ENCODE measurements around the gene LIX1L. TPM values are rescaled to one million over a fixed set of nuclear protein-coding genes. Genes with fewer than 3 reads are reported as not detected.

The LIX1L gene
- 21.1 and 26.0 TPM in 2 replicates for total RNA-seq

- peak; percentile 85 to 97 for DNase-seq (ENCODE audit: low read depth in 2 of 2)
Observed at GRCh38 chr1:145957443-145958319, at the start of gene LIX1L. Gene LIX1L (minus strand): TSS chr1:145958017. CDS start chr1:145957927, 90 bp downstream.

DNA sequence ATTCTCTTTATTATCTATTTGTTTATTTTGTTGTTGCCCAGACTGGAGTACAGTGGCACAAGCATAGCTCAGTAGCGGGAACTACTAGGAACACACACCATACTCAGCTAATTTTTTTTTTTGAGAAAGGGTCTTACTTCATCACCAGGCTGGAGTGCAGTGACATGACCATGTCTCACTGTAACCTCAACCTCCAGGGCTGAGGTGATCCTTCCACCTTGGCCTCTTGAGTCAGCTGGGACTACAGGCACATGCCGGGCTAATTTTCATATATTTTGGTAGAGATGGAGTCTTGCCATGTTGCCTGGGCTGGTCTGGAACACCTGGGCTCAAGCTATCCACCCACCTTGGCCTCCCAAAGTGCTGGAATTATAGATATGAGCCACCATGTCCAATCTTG is 43.9 kb upstream of the LIX1L start:
- no peak for DNase-seq (ENCODE audit: low read depth in 2 of 2)

GRCh38 chr1:145999321-146000024 is 41.7 kb upstream of the LIX1L start:
- peak in 1 of 2 donors; percentile 22 for DNase-seq (ENCODE audit: low read depth in 2 of 2)

DNA sequence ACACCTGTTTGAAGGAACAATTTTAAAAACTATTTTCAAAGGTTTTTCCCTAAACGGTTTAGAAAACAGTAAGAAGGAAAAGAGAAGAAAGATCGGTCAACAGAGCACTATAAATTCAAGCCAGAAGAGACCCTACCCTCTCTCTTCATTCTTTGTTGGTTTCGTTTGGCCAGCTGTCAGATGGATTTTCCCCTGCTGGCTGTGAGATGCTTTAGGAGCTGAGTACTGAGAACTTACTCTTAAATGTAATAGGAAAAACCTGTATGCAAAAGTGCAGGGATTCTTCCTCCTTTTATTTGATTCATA is 39.9 kb upstream of the LIX1L start:
- peak in 1 of 2 donors; percentile 18 for DNase-seq (ENCODE audit: low read depth in 2 of 2)

DNA sequence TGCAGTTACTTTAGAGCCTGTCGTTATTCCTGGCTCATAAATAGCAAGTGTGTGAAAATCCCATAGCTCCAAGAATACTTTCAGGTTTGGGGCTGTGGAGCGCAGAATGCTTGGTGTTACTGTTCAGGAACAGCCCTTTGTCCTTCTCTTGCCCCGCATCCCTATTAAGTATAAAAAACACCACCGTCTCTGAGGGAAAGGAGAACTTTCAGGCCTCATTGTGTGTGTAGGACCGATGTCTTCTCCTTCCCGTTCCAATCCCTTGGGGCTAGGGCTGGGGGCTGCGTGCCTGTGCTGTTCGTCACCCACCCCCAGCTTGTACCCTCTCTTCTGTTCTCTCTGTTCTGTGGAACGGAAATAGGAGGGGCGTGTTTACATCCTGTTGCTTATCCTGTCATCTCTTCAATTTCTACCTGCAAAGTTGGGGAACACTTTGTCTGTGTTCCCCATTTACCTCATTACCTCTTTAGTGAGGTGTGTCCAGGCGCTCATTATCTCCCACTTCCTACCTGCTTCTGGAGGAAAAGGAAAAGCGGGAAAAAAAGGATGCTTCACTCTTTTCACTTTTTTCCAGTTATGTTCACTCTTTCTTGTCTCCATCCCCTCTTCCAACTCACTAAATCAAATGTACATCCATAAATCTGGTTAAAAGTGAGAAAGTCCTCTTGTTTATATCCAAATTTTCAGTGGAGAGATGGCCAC is 39.4 kb upstream of the LIX1L start:
- DNase-seq (ENCODE audit: low read depth in 2 of 2): peak in 1 of 2 donors; percentile 29

GRCh38 chr1:145996433-145997015 is 38.7 kb upstream of the LIX1L start, which contains the start of gene TXNIP:
Gene TXNIP (minus strand): TSS chr1:145996579. CDS start chr1:145996266, 313 bp downstream.
- DNase-seq (ENCODE audit: low read depth in 2 of 2): peak; percentile 92 to 98

DNA sequence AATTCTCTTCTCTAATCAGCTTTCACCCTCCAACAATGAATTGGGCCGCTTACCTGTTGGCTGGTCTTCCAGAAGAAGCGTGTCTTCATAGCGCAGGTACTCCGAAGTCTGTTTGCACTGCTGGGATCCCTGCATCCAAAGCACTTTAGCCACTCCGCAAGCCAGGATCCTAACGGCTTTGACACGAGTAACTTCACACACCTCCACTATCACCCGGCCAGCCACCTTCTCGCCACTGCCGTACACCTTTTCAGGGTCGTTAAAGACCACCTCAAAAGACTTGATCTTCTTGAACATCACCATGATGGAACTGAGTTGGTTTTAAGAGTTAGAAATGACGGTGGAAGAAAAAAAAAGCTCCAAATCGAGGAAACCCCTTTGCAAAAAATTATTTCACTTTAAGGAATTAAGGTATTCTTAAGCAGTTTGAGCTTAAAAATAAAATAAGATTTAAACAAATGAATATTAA is 38.2 kb upstream of the LIX1L start:
- DNase-seq (ENCODE audit: low read depth in 2 of 2): no peak

GRCh38 chr1:145995148-145995881 is 37.5 kb upstream of the LIX1L start:
- DNase-seq (ENCODE audit: low read depth in 2 of 2): no peak

DNA sequence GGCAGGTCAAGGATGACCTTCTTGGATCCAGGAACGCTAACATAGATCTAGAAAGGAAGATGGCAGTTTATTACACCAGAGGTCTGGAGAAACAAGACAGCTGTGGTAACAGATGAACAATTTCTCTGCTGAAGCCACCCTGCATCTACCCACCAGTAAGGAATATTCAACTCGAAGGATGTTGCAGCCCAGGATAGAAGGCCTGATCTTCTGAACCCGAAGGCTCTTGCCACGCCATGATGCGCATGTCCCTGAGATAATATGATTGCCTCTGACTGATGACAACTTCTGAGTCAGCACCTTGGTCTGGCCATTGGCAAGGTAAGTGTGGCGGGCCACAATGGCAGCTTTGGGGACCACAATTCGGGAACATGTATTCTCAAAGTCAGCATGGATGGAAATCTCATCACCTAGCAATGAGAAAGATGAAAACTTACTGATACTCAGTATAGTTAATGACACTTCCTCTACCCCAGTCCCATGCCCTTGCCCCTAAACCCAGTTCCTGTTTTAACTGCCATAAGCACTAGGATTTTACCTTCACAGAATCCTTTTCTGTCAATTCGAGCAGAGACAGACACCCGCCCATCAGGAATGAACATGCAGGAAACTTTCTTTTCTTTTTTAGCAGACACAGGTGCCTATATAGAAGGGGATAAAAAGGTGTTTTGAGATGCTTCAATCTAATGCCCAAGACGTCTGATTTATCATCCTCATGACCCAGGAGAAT is 36.7 kb upstream of the LIX1L start:
- no peak for DNase-seq (ENCODE audit: low read depth in 2 of 2)

DNA sequence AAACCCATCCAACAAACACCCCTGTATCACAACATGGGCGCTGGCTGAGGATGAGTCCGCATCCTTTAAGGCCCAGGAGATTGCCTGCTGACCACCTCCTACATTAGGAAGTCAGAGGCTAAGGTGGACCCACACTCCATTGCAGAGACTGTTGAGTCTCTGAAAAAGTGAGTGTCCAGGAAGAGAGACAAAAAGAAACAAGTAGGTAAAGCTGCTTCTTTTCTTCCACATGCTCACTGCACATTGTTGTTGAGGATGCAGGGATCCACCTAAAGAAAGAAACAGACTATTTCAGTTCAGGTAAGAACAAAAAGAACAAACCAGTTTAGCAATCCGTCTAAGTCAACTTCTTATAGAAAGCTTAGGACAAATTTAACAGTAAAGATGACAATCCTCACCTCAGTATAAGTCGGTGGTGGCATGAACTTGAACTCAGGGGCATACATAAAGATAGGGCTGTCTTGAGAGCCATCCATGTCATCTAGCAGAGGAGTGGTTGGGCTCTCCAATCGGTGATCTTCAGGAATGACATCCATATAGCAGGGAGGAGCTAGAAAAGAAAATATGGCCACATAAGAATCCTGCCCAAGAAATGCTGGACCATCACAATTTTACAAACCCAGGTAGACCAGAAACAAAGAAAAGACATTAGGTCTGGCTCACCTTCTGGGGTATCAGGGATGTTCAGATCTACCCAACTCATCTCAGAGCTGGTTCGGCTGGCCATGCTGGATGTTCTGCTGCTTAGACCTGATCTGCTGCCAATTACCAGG is 36.0 kb upstream of the LIX1L start:
- DNase-seq (ENCODE audit: low read depth in 2 of 2): no peak

DNA sequence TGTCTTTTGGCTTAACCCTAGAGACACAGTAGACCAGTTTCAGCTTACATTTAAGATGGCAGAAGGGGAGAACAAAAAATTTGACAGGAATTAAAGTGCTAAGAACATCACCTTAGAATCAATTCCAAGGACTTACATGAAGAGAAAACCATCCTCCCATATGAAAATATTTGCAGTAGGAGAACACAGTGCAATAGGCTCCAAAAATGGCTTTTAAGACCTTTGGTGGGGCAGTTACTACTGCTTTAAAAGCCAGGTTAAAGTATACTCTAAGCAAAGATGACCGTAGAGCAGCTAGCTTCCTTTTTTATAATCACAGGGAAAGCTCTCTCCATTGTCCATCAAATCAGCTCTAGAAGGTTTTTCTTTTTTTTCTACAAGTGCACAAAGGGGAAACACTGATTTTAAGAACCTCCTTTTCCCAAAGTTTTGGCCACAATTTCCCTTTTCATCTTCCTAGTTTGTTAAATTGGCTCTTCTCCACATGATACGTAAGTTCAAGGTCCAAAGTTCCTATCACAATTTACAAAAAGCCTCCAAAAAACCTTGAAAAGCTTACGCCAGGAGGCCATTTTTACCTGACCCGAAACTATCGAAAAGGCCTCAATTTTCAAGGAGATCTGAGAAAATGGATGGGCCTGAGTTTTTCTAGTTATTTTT is 35.3 kb upstream of the LIX1L start:
- no peak for DNase-seq (ENCODE audit: low read depth in 2 of 2)

GRCh38 chr1:145992502-145992936 is 34.7 kb upstream of the LIX1L start:
- DNase-seq (ENCODE audit: low read depth in 2 of 2): no peak

DNA sequence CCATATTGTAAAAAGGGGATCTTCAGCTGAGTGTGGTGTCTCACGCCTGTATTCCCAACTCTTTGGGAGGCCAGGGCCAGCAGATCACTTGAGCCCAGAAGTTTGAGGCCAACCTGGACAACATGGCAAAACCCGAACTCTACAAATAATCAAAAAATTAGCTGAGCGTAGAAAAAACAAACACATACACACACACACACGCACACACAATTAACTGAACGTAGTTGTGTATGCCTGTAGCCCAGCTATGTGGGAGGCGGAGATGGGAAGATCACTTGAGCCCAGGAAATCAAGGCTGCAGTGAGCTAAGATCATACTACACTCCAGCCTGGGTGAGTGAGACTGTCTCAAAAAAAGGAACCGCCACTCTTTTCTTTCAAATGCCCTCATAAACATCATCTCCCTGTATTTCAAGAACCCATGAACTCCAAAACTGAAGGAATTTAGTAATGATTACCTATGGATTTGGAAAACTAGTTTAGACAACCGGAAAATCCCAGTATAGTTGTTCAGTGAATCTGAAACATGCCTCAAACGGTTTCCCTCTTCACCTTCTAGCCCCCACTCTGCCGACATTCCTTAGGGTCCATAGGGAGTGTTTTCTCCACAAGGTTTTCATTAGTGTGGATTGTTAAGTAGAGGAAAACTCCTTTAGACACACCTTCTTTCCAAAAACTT is 34.1 kb upstream of the LIX1L start:
- no peak for DNase-seq (ENCODE audit: low read depth in 2 of 2)

DNA sequence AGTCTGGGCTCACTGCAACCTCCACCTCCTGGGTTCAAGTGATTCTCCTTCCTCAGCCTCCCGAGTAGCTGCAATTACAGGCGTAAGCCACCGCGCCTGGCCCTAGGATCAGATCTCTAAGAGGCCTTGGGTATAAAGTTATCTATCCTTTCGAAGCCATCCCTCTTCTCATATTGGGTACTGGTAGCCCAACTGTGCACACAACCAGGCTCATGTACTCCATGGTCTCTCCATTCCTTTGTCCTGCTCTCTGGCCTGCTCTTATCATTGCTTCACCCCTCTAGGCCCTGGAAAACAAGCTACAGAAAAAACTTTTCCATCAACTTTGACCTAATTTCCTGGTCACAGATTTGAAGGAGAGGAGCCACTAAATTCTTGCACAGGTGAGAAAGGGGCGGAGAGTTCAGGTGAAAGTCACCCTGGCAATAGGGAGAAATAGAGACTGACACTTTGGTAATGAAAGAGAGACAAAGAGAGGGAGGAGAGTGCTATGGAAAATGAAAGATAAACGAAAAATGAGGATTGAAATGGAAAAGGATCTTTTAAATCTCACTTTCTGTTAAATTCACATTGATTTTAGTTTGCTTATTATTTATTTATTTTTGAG is 32.5 kb upstream of the LIX1L start:
- no peak for DNase-seq (ENCODE audit: low read depth in 2 of 2)

- no peak for DNase-seq (ENCODE audit: low read depth in 2 of 2)
Observed at GRCh38 chr1:145988773-145989172, 31.0 kb upstream of the LIX1L start.

GRCh38 chr1:145987926-145988325 is 30.1 kb upstream of the LIX1L start:
- DNase-seq (ENCODE audit: low read depth in 2 of 2): no peak

- no peak for DNase-seq (ENCODE audit: low read depth in 2 of 2)
Observed at GRCh38 chr1:145986551-145986950, 28.7 kb upstream of the LIX1L start.
